GM23338 (cell line): Measurements from ENCODE around the gene RFXANK. TPM values are rescaled to one million over a fixed set of nuclear protein-coding genes. Genes with fewer than 3 reads are reported as not detected.

Experiments
- ATAC-seq: fragments of 200-7000 bp; cut with Tn5 transposase; 3 replicates; pipeline ENCODE4 v1.9.1; 2020
- DNase-seq: peaks from one replicate; pipeline ENCODE4 v3.0.0-alpha.2; 2015; ENCODE audit warnings: low spot score
- H2AFZ ChIP-seq: fragments of 200-600 bp; sonication (generic); 2 replicates; pipeline ENCODE4 v1.8.0; 2016; ENCODE audit warnings: antibody characterized with exemption, mild to moderate bottlenecking, moderate library complexity
- H3F3A ChIP-seq: fragments of 200-600 bp; sonication (generic); replicated peaks from 2 replicates; pipeline ENCODE4 v1.8.0; 2017; ENCODE audit warnings: antibody characterized with exemption, mixed run types, low read depth
- H3K27ac ChIP-seq: fragments of 200-600 bp; sonication (generic); 2 replicates; pipeline ENCODE4 v1.6.1; 2016; ENCODE audit warnings: low read depth
- H3K27me3 ChIP-seq: fragments of 200-600 bp; sonication (generic); 2 replicates; pipeline ENCODE4 v1.8.0; 2016; ENCODE audit warnings: mild to moderate bottlenecking, mixed run types, moderate library complexity; ENCODE audit not compliant: insufficient read depth
- H3K36me3 ChIP-seq: fragments of 200-600 bp; sonication (generic); 2 replicates; pipeline ENCODE4 v1.8.0; 2016; ENCODE audit warnings: mild to moderate bottlenecking; ENCODE audit not compliant: insufficient read depth
- H3K4me1 ChIP-seq: fragments of 200-600 bp; sonication (generic); 2 replicates; pipeline ENCODE4 v1.8.0; 2016; ENCODE audit warnings: mild to moderate bottlenecking, moderate library complexity; ENCODE audit not compliant: insufficient read depth
- H3K4me2 ChIP-seq: fragments of 200-600 bp; sonication (generic); 2 replicates; pipeline ENCODE4 v1.7.1; 2017; ENCODE audit warnings: mixed run types
- H3K4me3 ChIP-seq: fragments of 200-600 bp; sonication (generic); 2 replicates; pipeline ENCODE4 v1.6.1; 2016; ENCODE audit warnings: mixed run types
- H3K79me2 ChIP-seq: fragments of 200-600 bp; sonication (generic); replicated peaks from 2 replicates; pipeline ENCODE4 v1.8.0; 2017; ENCODE audit warnings: mild to moderate bottlenecking; ENCODE audit not compliant: insufficient read depth
- H3K9me2 ChIP-seq: fragments of 200-600 bp; sonication (generic); 2 replicates; pipeline ENCODE4 v1.8.0; 2017; ENCODE audit not compliant: insufficient read depth
- H4K20me1 ChIP-seq: fragments of 200-600 bp; sonication (generic); replicated peaks from 2 replicates; pipeline ENCODE4 v1.8.0; 2017; ENCODE audit warnings: mild to moderate bottlenecking; ENCODE audit not compliant: insufficient read depth
- H3K27ac Mint-ChIP-seq: 2 replicates; pipeline ENCODE4 v1.8.0; 2020; ENCODE audit warnings: inconsistent platforms, mild to moderate bottlenecking, moderate library complexity, mixed read lengths
- H3K27me3 Mint-ChIP-seq: 3 replicates; pipeline ENCODE4 v1.8.0; 2022; ENCODE audit warnings: low read depth, mild to moderate bottlenecking, moderate library complexity, mixed read lengths, inconsistent platforms; ENCODE audit not compliant: insufficient read depth, poor library complexity
- H3K36me3 Mint-ChIP-seq: 3 replicates; pipeline ENCODE4 v1.8.0; 2021; ENCODE audit warnings: low read depth, mild to moderate bottlenecking, inconsistent platforms, moderate library complexity, mixed read lengths
- H3K4me1 Mint-ChIP-seq: 3 replicates; pipeline ENCODE4 v1.8.0; 2020; ENCODE audit warnings: mild to moderate bottlenecking, inconsistent platforms, mixed read lengths
- H3K4me3 Mint-ChIP-seq: 3 replicates; pipeline ENCODE4 v1.8.0; 2021; ENCODE audit warnings: moderate library complexity, mild to moderate bottlenecking, inconsistent platforms, mixed read lengths
- H3K9me3 Mint-ChIP-seq: 3 replicates; pipeline ENCODE4 v1.8.0; 2020; ENCODE audit warnings: moderate library complexity, mild to moderate bottlenecking, inconsistent platforms, mixed read lengths
- CREB1 ChIP-seq: fragments of 250-450 bp; sonication (Bioruptor Pico); IDR thresholded peaks from 2 replicates; pipeline ENCODE4 v1.5.0; 2020; ENCODE audit warnings: low read depth, mild to moderate bottlenecking, moderate library complexity
- EZH2 ChIP-seq: fragments of 200-600 bp; sonication (generic); IDR thresholded peaks from one replicate; pipeline ENCODE4 v1.8.0; 2017; ENCODE audit warnings: antibody characterized with exemption, mild to moderate bottlenecking, low read depth; ENCODE audit not compliant: unreplicated experiment
- JUNB ChIP-seq: IDR thresholded peaks from one replicate; pipeline ENCODE4 v1.6.1; 2016; ENCODE audit warnings: antibody characterized with exemption; ENCODE audit not compliant: unreplicated experiment
- POLR2AphosphoS5 ChIP-seq: IDR thresholded peaks from 2 replicates; pipeline ENCODE4 v1.6.1; 2016; ENCODE audit warnings: antibody characterized with exemption, low read depth
- STAT1 ChIP-seq: IDR thresholded peaks from one replicate; pipeline ENCODE4 v1.6.1; 2016; ENCODE audit warnings: antibody characterized with exemption; ENCODE audit not compliant: unreplicated experiment
- ZNF114 ChIP-seq: fragments of 250-450 bp; sonication (Bioruptor Pico); IDR thresholded peaks from 2 replicates; pipeline ENCODE4 v1.5.0; 2020; ENCODE audit warnings: mild to moderate bottlenecking, moderate library complexity
- ZNF331 ChIP-seq: fragments of 250-450 bp; sonication (Bioruptor Pico); IDR thresholded peaks from 2 replicates; pipeline ENCODE4 v1.5.0; 2020; ENCODE audit warnings: low read depth, mild to moderate bottlenecking, moderate library complexity
- polyA plus RNA-seq: library from polyadenylated mRNA; unstranded; fragments of >200 nt; fragmentation: Nextera tagmentation; extraction: Ambion mirVana; gene quantifications from 2 replicates; pipeline ENCODE4 v1.2.1, GENCODE V29; 2016
- total RNA-seq: library from RNA; depleted of rRNA; stranded (reverse); fragments of >200 nt; shearing (Covaris generic); gene quantifications from 2 replicates; pipeline ENCODE4 v1.2.3, GENCODE V29; 2014
- TF ChIP-seq, protein P1 (sequence below): IDR thresholded peaks from 2 replicates; pipeline ENCODE4 v1.6.1; 2016; ENCODE audit warnings: antibody characterized with exemption
- TF ChIP-seq, protein P2 (sequence below): IDR thresholded peaks from one replicate; pipeline ENCODE4 v1.6.1; 2018; ENCODE audit warnings: antibody characterized with exemption; ENCODE audit not compliant: unreplicated experiment
- TF ChIP-seq, protein P3 (sequence below), 2 experiments: fragments of 200-600 bp in 1 of 2; sonication (generic) in 1 of 2; conservative IDR thresholded peaks; 2 replicates each; pipeline versions ENCODE4 v1.5.1 to v1.6.1; 2016 to 2017; ENCODE audit warnings: antibody characterized with exemption in 2 of 2, low read depth in 2 of 2, mild to moderate bottlenecking in 2 of 2, moderate library complexity in 1 of 2

RFXANK gene
- total and polyA plus RNA-seq, 2 experiments from 2014 or later: 54.3 to 124 TPM

- Mint-ChIP-seq H3K4me1 (peaks cover 11% of the 10 kb centered on the region; the same call in 2 of the 3 replicates), H3K9me3 (peaks cover 4% of the 10 kb centered on the region; the same call in 2 of the 3 replicates), H3K4me3 (no peak overlapping the region), H3K27ac (no peak overlapping the region), H3K27me3 (peaks cover 80% of the 10 kb centered on the region), H3K36me3 (peaks cover 11% of the 10 kb centered on the region; the same call in 2 of the 3 replicates)
- Histone ChIP-seq H2AFZ (no peak overlapping the region), H3K27ac (no peak overlapping the region), H3F3A (0 out of 2 replicates have a peak, but pooled peaks cover 9% of the 10 kb centered on the region), H4K20me1 (0 out of 2 replicates have a peak, but pooled peaks cover 3% of the 10 kb centered on the region), H3K4me1 (0 out of 2 replicates have a peak, but pooled peaks cover 6% of the 10 kb centered on the region), H3K9me2 (no peaks in the 10 kb centered on the region), H3K36me3 (no peaks in the 10 kb centered on the region), H3K27me3 (peaks cover 72% of the 10 kb centered on the region), H3K4me2 (no peak overlapping the region), H3K4me3 (no peak overlapping the region), H3K79me2 (no peaks in the 10 kb centered on the region)
- no peak for DNase-seq
- ATAC-seq: no peak
- TF ChIP-seq POLR2AphosphoS5 (no peak), JUNB (no peak)
Measured at GRCh38 chr19:19206938-19207337, 14.9 kb downstream of the RFXANK start.

- H3K4me3 ChIP-seq: no peak overlapping the region
- H3K4me3 Mint-ChIP-seq: no peak overlapping the region
- H3K27me3 Mint-ChIP-seq: peaks cover 85% of the 10 kb centered on the region
- no peak overlapping the region for H3K27ac Mint-ChIP-seq
- peaks cover 81% of the 10 kb centered on the region for H3K27me3 ChIP-seq
- H2AFZ ChIP-seq: no peak overlapping the region
- H3K36me3 Mint-ChIP-seq: peaks cover 2% of the 10 kb centered on the region; the same call in 2 of the 3 replicates
- H3K79me2 ChIP-seq: no peaks in the 10 kb centered on the region
- H3K4me2 ChIP-seq: no peak overlapping the region
- no peaks in the 10 kb centered on the region for H3K9me2 ChIP-seq
- H3K27ac ChIP-seq: no peak overlapping the region
- no peaks in the 10 kb centered on the region; the same call in 1 of the 2 replicates for H3K4me1 ChIP-seq
- ATAC-seq: no peak
- 0 out of 2 replicates have a peak, but pooled peaks cover 3% of the 10 kb centered on the region for H3F3A ChIP-seq
- H3K36me3 ChIP-seq: no peaks in the 10 kb centered on the region
- H3K4me1 Mint-ChIP-seq: peaks cover 3% of the 10 kb centered on the region; the same call in 1 of the 3 replicates
- DNase-seq: no peak
- 0 out of 2 replicates have a peak, but pooled peaks cover 3% of the 10 kb centered on the region for H4K20me1 ChIP-seq
- H3K9me3 Mint-ChIP-seq: peaks cover 4% of the 10 kb centered on the region; the same call in 2 of the 3 replicates
- TF ChIP-seq ZNF331 (CRISPR knock-in tag) (no peak), JUNB (no peak), STAT1 (no peak), CREB1 (no peak), POLR2AphosphoS5 (no peak), EZH2 (no peak), ZNF114 (CRISPR knock-in tag) (no peak)
- TF ChIP-seq, protein P1, sequence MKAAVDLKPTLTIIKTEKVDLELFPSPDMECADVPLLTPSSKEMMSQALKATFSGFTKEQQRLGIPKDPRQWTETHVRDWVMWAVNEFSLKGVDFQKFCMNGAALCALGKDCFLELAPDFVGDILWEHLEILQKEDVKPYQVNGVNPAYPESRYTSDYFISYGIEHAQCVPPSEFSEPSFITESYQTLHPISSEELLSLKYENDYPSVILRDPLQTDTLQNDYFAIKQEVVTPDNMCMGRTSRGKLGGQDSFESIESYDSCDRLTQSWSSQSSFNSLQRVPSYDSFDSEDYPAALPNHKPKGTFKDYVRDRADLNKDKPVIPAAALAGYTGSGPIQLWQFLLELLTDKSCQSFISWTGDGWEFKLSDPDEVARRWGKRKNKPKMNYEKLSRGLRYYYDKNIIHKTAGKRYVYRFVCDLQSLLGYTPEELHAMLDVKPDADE: no peak
- TF ChIP-seq, protein P2, sequence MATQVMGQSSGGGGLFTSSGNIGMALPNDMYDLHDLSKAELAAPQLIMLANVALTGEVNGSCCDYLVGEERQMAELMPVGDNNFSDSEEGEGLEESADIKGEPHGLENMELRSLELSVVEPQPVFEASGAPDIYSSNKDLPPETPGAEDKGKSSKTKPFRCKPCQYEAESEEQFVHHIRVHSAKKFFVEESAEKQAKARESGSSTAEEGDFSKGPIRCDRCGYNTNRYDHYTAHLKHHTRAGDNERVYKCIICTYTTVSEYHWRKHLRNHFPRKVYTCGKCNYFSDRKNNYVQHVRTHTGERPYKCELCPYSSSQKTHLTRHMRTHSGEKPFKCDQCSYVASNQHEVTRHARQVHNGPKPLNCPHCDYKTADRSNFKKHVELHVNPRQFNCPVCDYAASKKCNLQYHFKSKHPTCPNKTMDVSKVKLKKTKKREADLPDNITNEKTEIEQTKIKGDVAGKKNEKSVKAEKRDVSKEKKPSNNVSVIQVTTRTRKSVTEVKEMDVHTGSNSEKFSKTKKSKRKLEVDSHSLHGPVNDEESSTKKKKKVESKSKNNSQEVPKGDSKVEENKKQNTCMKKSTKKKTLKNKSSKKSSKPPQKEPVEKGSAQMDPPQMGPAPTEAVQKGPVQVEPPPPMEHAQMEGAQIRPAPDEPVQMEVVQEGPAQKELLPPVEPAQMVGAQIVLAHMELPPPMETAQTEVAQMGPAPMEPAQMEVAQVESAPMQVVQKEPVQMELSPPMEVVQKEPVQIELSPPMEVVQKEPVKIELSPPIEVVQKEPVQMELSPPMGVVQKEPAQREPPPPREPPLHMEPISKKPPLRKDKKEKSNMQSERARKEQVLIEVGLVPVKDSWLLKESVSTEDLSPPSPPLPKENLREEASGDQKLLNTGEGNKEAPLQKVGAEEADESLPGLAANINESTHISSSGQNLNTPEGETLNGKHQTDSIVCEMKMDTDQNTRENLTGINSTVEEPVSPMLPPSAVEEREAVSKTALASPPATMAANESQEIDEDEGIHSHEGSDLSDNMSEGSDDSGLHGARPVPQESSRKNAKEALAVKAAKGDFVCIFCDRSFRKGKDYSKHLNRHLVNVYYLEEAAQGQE: no peak
- TF ChIP-seq, protein P3, sequence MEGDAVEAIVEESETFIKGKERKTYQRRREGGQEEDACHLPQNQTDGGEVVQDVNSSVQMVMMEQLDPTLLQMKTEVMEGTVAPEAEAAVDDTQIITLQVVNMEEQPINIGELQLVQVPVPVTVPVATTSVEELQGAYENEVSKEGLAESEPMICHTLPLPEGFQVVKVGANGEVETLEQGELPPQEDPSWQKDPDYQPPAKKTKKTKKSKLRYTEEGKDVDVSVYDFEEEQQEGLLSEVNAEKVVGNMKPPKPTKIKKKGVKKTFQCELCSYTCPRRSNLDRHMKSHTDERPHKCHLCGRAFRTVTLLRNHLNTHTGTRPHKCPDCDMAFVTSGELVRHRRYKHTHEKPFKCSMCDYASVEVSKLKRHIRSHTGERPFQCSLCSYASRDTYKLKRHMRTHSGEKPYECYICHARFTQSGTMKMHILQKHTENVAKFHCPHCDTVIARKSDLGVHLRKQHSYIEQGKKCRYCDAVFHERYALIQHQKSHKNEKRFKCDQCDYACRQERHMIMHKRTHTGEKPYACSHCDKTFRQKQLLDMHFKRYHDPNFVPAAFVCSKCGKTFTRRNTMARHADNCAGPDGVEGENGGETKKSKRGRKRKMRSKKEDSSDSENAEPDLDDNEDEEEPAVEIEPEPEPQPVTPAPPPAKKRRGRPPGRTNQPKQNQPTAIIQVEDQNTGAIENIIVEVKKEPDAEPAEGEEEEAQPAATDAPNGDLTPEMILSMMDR (conservative IDR thresholded peaks at IDR 0.05; ENCODE audit: low read depth in 2 of 2): no peak
Measured at GRCh38 chr19:19207637-19208572, 15.8 kb downstream of the RFXANK start.
